ENCODE measurements around the gene PNKD. TPM values are rescaled to one million over a fixed set of nuclear protein-coding genes. Genes with fewer than 3 reads are reported as not detected.

PNKD gene
- total RNA-seq, 1 donor from 2014 or later = 53.3 TPM

- H3K4me3 ChIP-seq (ENCODE audit: low read depth, low read length) = no peak overlapping the region
- DNase-seq (ENCODE audit: low read depth) = no peak
- TF ChIP-seq CTCF (conservative IDR thresholded peaks at IDR 0.05; ENCODE audit: low read depth, low read length) = no peak
Measured at GRCh38 chr2:218374795-218375194, 104.5 kb downstream of the PNKD start.

GRCh38 chr2:218375212-218375611 is 104.9 kb downstream of the PNKD start:
- H3K4me3 ChIP-seq (ENCODE audit: low read depth, low read length) = no peak overlapping the region
- DNase-seq (ENCODE audit: low read depth) = no peak
- TF ChIP-seq CTCF (conservative IDR thresholded peaks at IDR 0.05; ENCODE audit: low read depth, low read length) = no peak

GRCh38 chr2:218378053-218378452 is 107.7 kb downstream of the PNKD start:
- no peak for TF ChIP-seq CTCF (conservative IDR thresholded peaks at IDR 0.05; ENCODE audit: low read depth, low read length)
- H3K4me3 ChIP-seq (ENCODE audit: low read depth, low read length) = no peak overlapping the region
- no peak for DNase-seq (ENCODE audit: low read depth)

- H3K4me3 ChIP-seq (ENCODE audit: low read depth, low read length) = no peak within 1 kb of the TSS
- TF ChIP-seq CTCF (conservative IDR thresholded peaks at IDR 0.05; ENCODE audit: low read depth, low read length) = no peak
- no peak for DNase-seq (ENCODE audit: low read depth)
Measured at GRCh38 chr2:218381916-218382366, 111.6 kb downstream of the PNKD start, which contains the start of gene SLC11A1. Gene SLC11A1 (plus strand): TSS chr2:218382273. CDS start chr2:218382369, 96 bp downstream.

- no peak for TF ChIP-seq CTCF (conservative IDR thresholded peaks at IDR 0.05; ENCODE audit: low read depth, low read length)
- DNase-seq (ENCODE audit: low read depth) = no peak
- no peak overlapping the region for H3K4me3 ChIP-seq (ENCODE audit: low read depth, low read length)
Measured at GRCh38 chr2:218382785-218383184, 112.5 kb downstream of the PNKD start.

- no peak for DNase-seq (ENCODE audit: low read depth)
- no peak for TF ChIP-seq CTCF (conservative IDR thresholded peaks at IDR 0.05; ENCODE audit: low read depth, low read length)
- H3K4me3 ChIP-seq (ENCODE audit: low read depth, low read length) = no peak overlapping the region
Measured at GRCh38 chr2:218383892-218384519, 113.7 kb downstream of the PNKD start.

- DNase-seq (ENCODE audit: low read depth) = no peak
- no peak for TF ChIP-seq CTCF (conservative IDR thresholded peaks at IDR 0.05; ENCODE audit: low read depth, low read length)
- no peak overlapping the region for H3K4me3 ChIP-seq (ENCODE audit: low read depth, low read length)
Measured at GRCh38 chr2:218384975-218385374, 114.7 kb downstream of the PNKD start.
